Activated B cell treated with CpG ODN at 0.5 μM for 24 hours (primary cell): ENCODE measurements around the gene BRD1. TPM values are rescaled to one million over a fixed set of nuclear protein-coding genes. Genes with fewer than 3 reads are reported as not detected.

Experiments used
- ATAC-seq: fragments of 200-7000 bp; cut with Tn5 transposase; one replicate; pipeline ENCODE4 v1.10.0; 2021; ENCODE audit warnings: low read depth, mild to moderate bottlenecking, moderate library complexity
- CTCF ChIA-PET: fragments of 350-600 bp; sonication (Branson Sonifier 250); formaldehyde crosslinking; loops from one replicate; lab custom pipeline; 2021; ENCODE audit warnings: antibody characterized with exemption; lab: Charles Lee
- POLR2A ChIA-PET: fragments of 350-600 bp; sonication (Branson Sonifier 250); formaldehyde crosslinking; loops from one replicate; lab custom pipeline; 2021; ENCODE audit warnings: antibody characterized with exemption; lab: Charles Lee
- DNase-seq: peaks from one replicate; pipeline ENCODE4 v3.0.0; 2022
- H3K27ac Mint-ChIP-seq: one replicate; pipeline ENCODE4 v1.8.0; 2020; ENCODE audit warnings: mixed read lengths
- H3K27me3 Mint-ChIP-seq: one replicate; pipeline ENCODE4 v1.8.0; 2021; ENCODE audit warnings: mixed read lengths
- H3K36me3 Mint-ChIP-seq: one replicate; pipeline ENCODE4 v1.8.0; 2021; ENCODE audit warnings: low read depth, mixed read lengths
- H3K4me1 Mint-ChIP-seq: one replicate; pipeline ENCODE4 v1.8.0; 2021; ENCODE audit warnings: mixed read lengths
- H3K4me3 Mint-ChIP-seq: one replicate; pipeline ENCODE4 v1.8.0; 2020; ENCODE audit warnings: mild to moderate bottlenecking, mixed read lengths
- H3K9me3 Mint-ChIP-seq: one replicate; pipeline ENCODE4 v1.8.0; 2020; ENCODE audit warnings: mixed read lengths
- intact Hi-C: fragments of 100-400 bp; cut with micrococcal nuclease; formaldehyde crosslinking; loops from one replicate; pipeline ENCODE4 v1.15.1; 2024
- total RNA-seq: library from RNA; stranded (reverse); gene quantifications from 2 replicates; pipeline ENCODE4 v1.2.3, GENCODE V29; 2022
- TF ChIP-seq, protein P1 (sequence below): fragments of 200-600 bp; IDR thresholded peaks from one replicate; pipeline ENCODE4 v1.8.0; 2022; ENCODE audit warnings: antibody characterized with exemption, mild to moderate bottlenecking

Gene BRD1
- total RNA-seq, 1 donor from 2014 or later = 45.8 TPM

DNA sequence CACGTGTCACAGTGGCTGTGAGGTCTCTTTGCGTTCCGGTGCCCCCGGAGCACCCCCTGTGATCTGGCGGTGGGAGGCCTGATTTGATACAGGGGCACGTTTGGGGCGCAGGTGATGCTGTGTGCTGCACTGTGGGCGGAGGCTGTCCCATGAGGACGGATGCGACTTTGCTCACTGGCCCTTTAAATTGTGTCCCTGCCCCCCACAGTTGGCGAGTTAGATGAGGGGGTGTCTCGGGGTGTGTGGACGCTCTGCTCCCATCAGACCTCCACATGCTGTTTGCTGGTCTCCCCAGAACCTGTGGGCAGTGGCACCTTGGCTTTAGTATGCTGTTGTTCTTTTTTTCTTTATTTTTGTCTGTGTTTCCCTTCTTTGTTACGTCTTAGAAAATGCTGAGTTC, 31.2 kb upstream of the BRD1 start:
- intact Hi-C loops = loop anchor here (10.0 kb wide), 2 partner anchors 156 to 346 kb away; partner anchors contain the start of genes IL17REL and SELENOO
- ChIA-PET CTCF (no interaction called here), POLR2A (no interaction called here)
- peaks cover 41% of the 10 kb centered on the region for H3K4me1 Mint-ChIP-seq
- H3K9me3 Mint-ChIP-seq = no peaks in the 10 kb centered on the region
- H3K36me3 Mint-ChIP-seq = peaks cover 3% of the 10 kb centered on the region
- TF ChIP-seq, protein P1, sequence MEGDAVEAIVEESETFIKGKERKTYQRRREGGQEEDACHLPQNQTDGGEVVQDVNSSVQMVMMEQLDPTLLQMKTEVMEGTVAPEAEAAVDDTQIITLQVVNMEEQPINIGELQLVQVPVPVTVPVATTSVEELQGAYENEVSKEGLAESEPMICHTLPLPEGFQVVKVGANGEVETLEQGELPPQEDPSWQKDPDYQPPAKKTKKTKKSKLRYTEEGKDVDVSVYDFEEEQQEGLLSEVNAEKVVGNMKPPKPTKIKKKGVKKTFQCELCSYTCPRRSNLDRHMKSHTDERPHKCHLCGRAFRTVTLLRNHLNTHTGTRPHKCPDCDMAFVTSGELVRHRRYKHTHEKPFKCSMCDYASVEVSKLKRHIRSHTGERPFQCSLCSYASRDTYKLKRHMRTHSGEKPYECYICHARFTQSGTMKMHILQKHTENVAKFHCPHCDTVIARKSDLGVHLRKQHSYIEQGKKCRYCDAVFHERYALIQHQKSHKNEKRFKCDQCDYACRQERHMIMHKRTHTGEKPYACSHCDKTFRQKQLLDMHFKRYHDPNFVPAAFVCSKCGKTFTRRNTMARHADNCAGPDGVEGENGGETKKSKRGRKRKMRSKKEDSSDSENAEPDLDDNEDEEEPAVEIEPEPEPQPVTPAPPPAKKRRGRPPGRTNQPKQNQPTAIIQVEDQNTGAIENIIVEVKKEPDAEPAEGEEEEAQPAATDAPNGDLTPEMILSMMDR = no peak
- no peak overlapping the region for H3K4me3 Mint-ChIP-seq
- ATAC-seq = no peak
- no peaks in the 10 kb centered on the region for H3K27me3 Mint-ChIP-seq
- DNase-seq = no peak
- no peak overlapping the region for H3K27ac Mint-ChIP-seq

DNA sequence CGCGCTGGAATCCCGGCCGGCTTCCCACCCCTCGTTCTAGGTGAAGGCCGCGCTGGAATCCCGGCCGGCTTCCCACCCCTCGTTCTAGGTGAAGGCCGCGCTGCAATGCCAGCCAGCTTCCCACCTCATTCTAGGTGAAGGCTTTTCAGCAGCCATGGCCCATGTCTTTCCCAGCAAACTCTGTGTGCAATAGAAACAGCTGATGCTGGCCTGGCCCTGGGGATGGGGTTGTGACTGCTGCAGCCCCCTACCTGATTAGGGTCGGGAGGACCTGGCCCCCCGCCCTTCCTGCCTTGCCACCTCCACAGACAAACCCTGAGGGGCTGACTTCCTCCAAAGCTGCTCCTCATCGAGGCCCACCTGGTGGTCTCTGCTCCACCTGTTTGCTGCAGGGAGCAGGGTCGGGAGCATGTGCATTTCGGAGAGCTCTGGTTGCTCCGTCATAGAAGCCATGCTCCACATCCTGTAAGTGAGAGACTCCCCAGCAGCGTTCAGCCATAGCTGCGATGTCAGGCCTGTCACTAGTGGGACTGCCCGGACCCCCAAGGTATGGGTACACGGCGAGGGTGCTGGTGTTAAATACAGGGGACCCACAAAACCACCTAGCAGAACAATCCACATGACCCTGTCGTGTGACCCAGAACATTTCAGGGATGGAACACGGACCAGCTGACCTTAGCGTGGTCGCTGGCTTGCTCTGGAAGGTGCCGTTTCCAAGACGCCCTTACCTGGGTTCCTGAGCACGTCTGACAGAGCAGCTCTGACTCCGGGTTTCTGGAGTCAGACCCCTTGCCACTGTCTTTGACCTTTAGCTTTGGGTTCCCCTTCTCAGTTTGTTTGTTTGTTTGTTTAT, 29.3 kb upstream of the BRD1 start:
- H3K4me1 Mint-ChIP-seq = peaks cover 40% of the 10 kb centered on the region
- no peaks in the 10 kb centered on the region for H3K9me3 Mint-ChIP-seq
- no peaks in the 10 kb centered on the region for H3K27me3 Mint-ChIP-seq
- no peak for DNase-seq
- intact Hi-C loops = loop anchor here (10.0 kb wide), 2 partner anchors 158 to 348 kb away; partner anchors contain the start of genes IL17REL and SELENOO
- H3K36me3 Mint-ChIP-seq = peaks cover 3% of the 10 kb centered on the region
- no peak overlapping the region for H3K4me3 Mint-ChIP-seq
- POLR2A ChIA-PET = no interaction called here
- TF ChIP-seq, protein P1 = no peak
- no peak for ATAC-seq
- no peak overlapping the region for H3K27ac Mint-ChIP-seq
- CTCF ChIA-PET = no interaction called here

DNA sequence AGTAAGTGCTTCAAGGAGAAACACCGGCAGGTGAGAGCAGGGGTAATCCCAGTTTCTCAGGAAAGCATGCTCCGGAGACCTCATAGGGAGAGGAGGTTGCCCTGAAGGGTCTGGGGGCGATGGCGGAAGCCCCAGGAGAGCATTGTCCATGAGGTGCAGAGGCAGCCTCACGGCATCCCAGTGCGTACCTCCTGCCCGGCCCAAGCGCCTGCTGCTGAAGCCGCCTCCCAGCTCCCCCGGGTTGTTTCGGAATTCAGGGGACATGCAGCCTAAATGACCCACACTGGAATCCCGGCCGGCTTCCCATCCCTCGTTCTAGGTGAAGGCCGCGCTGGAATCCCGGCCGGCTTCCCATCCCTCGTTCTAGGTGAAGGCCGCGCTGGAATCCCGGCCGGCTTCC, 28.7 kb upstream of the BRD1 start:
- ATAC-seq (no peak), DNase-seq (no peak)
- Mint-ChIP-seq H3K4me3 (no peak overlapping the region), H3K9me3 (no peaks in the 10 kb centered on the region), H3K27me3 (peaks cover 4% of the 10 kb centered on the region), H3K4me1 (peaks cover 38% of the 10 kb centered on the region), H3K27ac (no peak overlapping the region), H3K36me3 (peaks cover 3% of the 10 kb centered on the region)
- TF ChIP-seq, protein P1 = no peak
- ChIA-PET POLR2A (no interaction called here), CTCF (no interaction called here)
- intact Hi-C loops = loop anchor here (10.0 kb wide), 2 partner anchors 158 to 348 kb away; partner anchors contain the start of genes IL17REL and SELENOO

DNA sequence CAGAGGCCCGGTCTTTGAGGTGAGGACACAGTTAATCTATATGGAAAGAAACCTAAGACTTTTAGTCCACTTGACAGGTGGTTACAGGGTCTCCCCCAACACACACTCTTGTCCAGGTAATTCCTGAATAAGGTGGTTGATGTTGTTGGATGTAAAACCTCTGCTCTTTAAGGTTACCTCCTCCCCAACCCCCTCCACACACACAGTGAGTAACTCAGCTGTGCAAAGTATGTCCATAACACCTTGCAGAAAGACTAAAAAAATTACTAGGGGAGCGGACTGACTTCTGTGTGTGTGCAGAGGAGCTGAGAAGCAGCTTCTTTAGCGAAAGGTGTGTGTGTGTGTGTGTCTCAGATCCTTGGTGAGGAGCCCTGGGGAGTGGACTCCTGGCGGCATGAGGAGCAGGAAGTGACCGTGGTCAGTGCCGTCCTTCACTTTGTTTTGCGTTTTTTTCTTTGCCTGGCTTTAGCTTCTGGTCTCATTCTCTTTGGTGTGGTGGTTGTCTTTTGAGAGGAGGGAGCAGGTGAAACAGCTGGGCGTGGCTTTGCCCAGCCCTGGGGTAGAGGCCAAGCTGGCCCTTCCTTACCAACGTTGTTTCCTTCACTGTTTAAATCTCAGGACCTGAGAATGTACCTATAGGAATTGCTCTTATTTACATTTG, 27.7 kb upstream of the BRD1 start:
- Mint-ChIP-seq H3K9me3 (no peaks in the 10 kb centered on the region), H3K27me3 (peaks cover 12% of the 10 kb centered on the region), H3K27ac (no peak overlapping the region), H3K4me1 (peaks cover 40% of the 10 kb centered on the region), H3K4me3 (peak overlapping the region; percentile 93), H3K36me3 (peaks cover 3% of the 10 kb centered on the region)
- ATAC-seq = no peak
- TF ChIP-seq, protein P1 = no peak
- no peak for DNase-seq
- POLR2A ChIA-PET = interaction anchor here (0.9 to 1.9 kb wide), 5 partner anchors 25 to 83 kb away, joined by 3 to 9 read pairs (median 4); partner anchors contain the start of genes ALG12 and CRELD2
- intact Hi-C loops = loop anchor here (10.0 kb wide), 2 partner anchors 159 to 349 kb away; partner anchors contain the start of genes IL17REL and SELENOO
- CTCF ChIA-PET = no interaction called here
